Mesothelial cell of epicardium (in vitro differentiated cells): Measurements from ENCODE around the gene MAK. TPM values are rescaled to one million over a fixed set of nuclear protein-coding genes. Genes with fewer than 3 reads are reported as not detected.
"Not testable (repeated sequence)": the region's sequence is repeated elsewhere in the genome, so short reads cannot be mapped to it uniquely, and the experiment has no call there.

Source experiments
- DNase-seq, 2 experiments: peaks; one replicate each; pipeline ENCODE4 v3.0.0; 2021; ENCODE audit warnings: low spot score in 2 of 2; ENCODE audit not compliant: unreplicated experiment in 2 of 2
- H3K27ac Mint-ChIP-seq: 2 replicates; pipeline ENCODE4 v1.8.0; 2021; ENCODE audit warnings: mixed read lengths
- H3K27me3 Mint-ChIP-seq: 2 replicates; pipeline ENCODE4 v1.8.0; 2021; ENCODE audit warnings: low read depth, mixed read lengths
- H3K36me3 Mint-ChIP-seq: 2 replicates; pipeline ENCODE4 v1.8.0; 2021; ENCODE audit warnings: mixed read lengths
- H3K4me1 Mint-ChIP-seq: 2 replicates; pipeline ENCODE4 v1.8.0; 2021; ENCODE audit warnings: mixed read lengths
- H3K4me3 Mint-ChIP-seq: 2 replicates; pipeline ENCODE4 v1.8.0; 2021; ENCODE audit warnings: mild to moderate bottlenecking, moderate library complexity, mixed read lengths
- H3K9me3 Mint-ChIP-seq: 2 replicates; pipeline ENCODE4 v1.8.0; 2021; ENCODE audit warnings: mixed read lengths
- CTCF ChIP-seq: fragments of 200-600 bp; sonication (generic); IDR thresholded peaks from one replicate; pipeline ENCODE4 v1.5.0; 2021; ENCODE audit warnings: antibody characterized with exemption; ENCODE audit not compliant: unreplicated experiment
- total RNA-seq: library from RNA; stranded (reverse); gene quantifications from 3 replicates; pipeline ENCODE4 v1.2.1, GENCODE V29; 2021

MAK gene
- total RNA-seq, 1 donor from 2014 or later: 0.25 TPM

GRCh38 chr6:10725044-10725443 lies 113.3 kb downstream of the MAK start:
- TF ChIP-seq CTCF: no peak
- H3K27me3 Mint-ChIP-seq: no peaks in the 10 kb centered on the region
- H3K27ac Mint-ChIP-seq: peak overlapping the region; percentile 61
- H3K36me3 Mint-ChIP-seq: peaks cover 18% of the 10 kb centered on the region
- H3K4me1 Mint-ChIP-seq: peaks cover 28% of the 10 kb centered on the region
- H3K9me3 Mint-ChIP-seq: no peaks in the 10 kb centered on the region
- no peak for DNase-seq
- H3K4me3 Mint-ChIP-seq: peak overlapping the region; percentile 97

GRCh38 chr6:10723567-10723881 lies 114.8 kb downstream of the MAK start:
- Mint-ChIP-seq H3K27ac (peak overlapping the region; percentile 99), H3K4me1 (peaks cover 28% of the 10 kb centered on the region), H3K4me3 (peak overlapping the region; percentile 97), H3K27me3 (no peaks in the 10 kb centered on the region), H3K36me3 (peaks cover 14% of the 10 kb centered on the region), H3K9me3 (peaks cover 2% of the 10 kb centered on the region)
- no peak for TF ChIP-seq CTCF
- DNase-seq: no peak

- H3K27me3 Mint-ChIP-seq: no peaks in the 10 kb centered on the region
- H3K4me1 Mint-ChIP-seq: peaks cover 28% of the 10 kb centered on the region
- peak; percentile 93 to 96 for DNase-seq
- TF ChIP-seq CTCF: no peak
- peak within 1 kb of the TSS; percentile 97 for H3K4me3 Mint-ChIP-seq
- peak within 1 kb of the TSS; percentile 99 for H3K27ac Mint-ChIP-seq
- H3K9me3 Mint-ChIP-seq: peaks cover 4% of the 10 kb centered on the region
- peaks cover 10% of the 10 kb centered on the region for H3K36me3 Mint-ChIP-seq
Observed at GRCh38 chr6:10722820-10723566, 115.3 kb downstream of the MAK start, which contains the start of gene TMEM14C. Gene TMEM14C, plus strand, starts transcription at chr6:10723070. Its CDS starts 1,544 bp downstream, at chr6:10724614.

- Mint-ChIP-seq H3K4me3 (peak overlapping the region; percentile 97), H3K4me1 (peaks cover 28% of the 10 kb centered on the region), H3K9me3 (peaks cover 4% of the 10 kb centered on the region), H3K36me3 (peaks cover 7% of the 10 kb centered on the region), H3K27me3 (no peaks in the 10 kb centered on the region), H3K27ac (peak overlapping the region; percentile 99)
- no peak for DNase-seq
- TF ChIP-seq CTCF: no peak
Observed at GRCh38 chr6:10722570-10722819, 115.8 kb downstream of the MAK start.

GRCh38 chr6:10721850-10722569 lies 116.3 kb downstream of the MAK start:
- H3K27ac Mint-ChIP-seq: peak overlapping the region; percentile 99
- DNase-seq: no peak
- peaks cover 4% of the 10 kb centered on the region for H3K36me3 Mint-ChIP-seq
- no peaks in the 10 kb centered on the region for H3K27me3 Mint-ChIP-seq
- H3K4me3 Mint-ChIP-seq: peak overlapping the region; percentile 97
- H3K9me3 Mint-ChIP-seq: peaks cover 4% of the 10 kb centered on the region
- H3K4me1 Mint-ChIP-seq: peaks cover 28% of the 10 kb centered on the region
- no peak for TF ChIP-seq CTCF

GRCh38 chr6:10720960-10721849 lies 117.1 kb downstream of the MAK start:
- DNase-seq, H3K9me3 Mint-ChIP-seq, H3K27me3 Mint-ChIP-seq, H3K36me3 Mint-ChIP-seq: not testable (repeated sequence)
- Mint-ChIP-seq H3K4me1 (peaks cover 28% of the 10 kb centered on the region), H3K4me3 (peak overlapping the region; percentile 97), H3K27ac (peak overlapping the region; percentile 99)
